Fibroblast of pulmonary artery (primary cell): ENCODE measurements around the gene CATSPER3.

Experiments
- DNase-seq: peaks from one replicate; pipeline ENCODE4 v3.0.0-alpha.2; 2010; ENCODE audit warnings: low read depth
- H3K4me3 ChIP-seq: replicated peaks from 2 replicates; pipeline ENCODE4 v1.5.1; 2011; ENCODE audit warnings: low read depth, mild to moderate bottlenecking, control low read depth, low read length, moderate library complexity
- TF ChIP-seq, protein P1 (sequence below): IDR thresholded peaks from 2 replicates; pipeline ENCODE4 v1.5.1; 2011; ENCODE audit warnings: mild to moderate bottlenecking, control low read depth, low read length, inconsistent platforms; ENCODE audit errors: missing control alignments

Gene CATSPER3

GRCh38 chr5:135024956-135025729 lies 57.4 kb downstream of the CATSPER3 start:
- TF ChIP-seq, protein P1, sequence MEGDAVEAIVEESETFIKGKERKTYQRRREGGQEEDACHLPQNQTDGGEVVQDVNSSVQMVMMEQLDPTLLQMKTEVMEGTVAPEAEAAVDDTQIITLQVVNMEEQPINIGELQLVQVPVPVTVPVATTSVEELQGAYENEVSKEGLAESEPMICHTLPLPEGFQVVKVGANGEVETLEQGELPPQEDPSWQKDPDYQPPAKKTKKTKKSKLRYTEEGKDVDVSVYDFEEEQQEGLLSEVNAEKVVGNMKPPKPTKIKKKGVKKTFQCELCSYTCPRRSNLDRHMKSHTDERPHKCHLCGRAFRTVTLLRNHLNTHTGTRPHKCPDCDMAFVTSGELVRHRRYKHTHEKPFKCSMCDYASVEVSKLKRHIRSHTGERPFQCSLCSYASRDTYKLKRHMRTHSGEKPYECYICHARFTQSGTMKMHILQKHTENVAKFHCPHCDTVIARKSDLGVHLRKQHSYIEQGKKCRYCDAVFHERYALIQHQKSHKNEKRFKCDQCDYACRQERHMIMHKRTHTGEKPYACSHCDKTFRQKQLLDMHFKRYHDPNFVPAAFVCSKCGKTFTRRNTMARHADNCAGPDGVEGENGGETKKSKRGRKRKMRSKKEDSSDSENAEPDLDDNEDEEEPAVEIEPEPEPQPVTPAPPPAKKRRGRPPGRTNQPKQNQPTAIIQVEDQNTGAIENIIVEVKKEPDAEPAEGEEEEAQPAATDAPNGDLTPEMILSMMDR, result no peak
- DNase-seq, result no peak
- no peak overlapping the region for H3K4me3 ChIP-seq

DNA sequence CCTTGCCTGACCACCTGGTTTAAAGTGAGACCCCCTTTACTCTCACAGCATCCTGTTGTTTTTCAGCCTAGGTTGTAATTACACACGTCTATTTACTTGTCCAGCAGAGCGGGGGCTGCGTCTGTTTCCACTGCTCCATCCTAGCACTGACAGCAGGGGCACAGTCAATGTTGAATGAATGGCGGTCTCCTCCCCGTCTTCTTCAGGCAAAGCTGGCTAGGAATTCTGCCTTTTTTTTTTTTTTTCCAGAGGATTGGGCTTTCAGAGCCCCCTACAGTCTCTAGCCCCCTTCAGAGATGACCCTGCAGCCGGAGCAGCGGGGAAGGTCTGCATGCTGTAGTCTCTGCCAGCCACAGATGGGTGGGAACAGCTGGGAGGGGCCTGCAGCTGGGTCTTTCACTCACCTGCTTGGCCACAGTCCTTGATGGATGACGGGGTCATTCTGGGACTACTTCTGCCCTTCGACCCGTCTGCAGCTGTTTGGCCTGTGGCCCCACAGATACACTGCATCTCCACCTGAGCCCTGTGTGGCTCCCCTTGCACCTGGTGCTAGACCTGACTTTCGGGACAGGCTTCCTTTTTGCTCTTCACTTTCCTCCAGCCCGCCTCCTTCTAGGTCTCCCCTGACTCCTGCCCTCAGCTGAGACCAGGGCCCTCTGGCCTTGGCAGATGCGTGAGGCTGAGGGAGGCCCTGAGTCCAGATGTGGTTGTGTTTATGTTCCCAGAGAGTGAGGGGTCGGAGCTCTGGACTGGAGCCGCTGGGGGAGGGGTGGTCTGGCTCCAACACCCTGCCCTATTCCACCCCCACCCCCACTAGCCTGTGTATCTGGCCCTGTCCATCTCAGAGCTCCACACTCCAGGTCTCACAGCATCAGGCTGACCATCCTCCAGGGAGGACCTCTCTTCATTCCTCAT lies 58.3 kb downstream of the CATSPER3 start:
- no peak overlapping the region for H3K4me3 ChIP-seq
- DNase-seq, result no peak
- TF ChIP-seq, protein P1, result no peak

- no peak overlapping the region for H3K4me3 ChIP-seq
- no peak for DNase-seq
- TF ChIP-seq, protein P1, result no peak
These were observed 59.0 kb downstream of the CATSPER3 start for GRCh38 chr5:135026645-135027265.

DNA sequence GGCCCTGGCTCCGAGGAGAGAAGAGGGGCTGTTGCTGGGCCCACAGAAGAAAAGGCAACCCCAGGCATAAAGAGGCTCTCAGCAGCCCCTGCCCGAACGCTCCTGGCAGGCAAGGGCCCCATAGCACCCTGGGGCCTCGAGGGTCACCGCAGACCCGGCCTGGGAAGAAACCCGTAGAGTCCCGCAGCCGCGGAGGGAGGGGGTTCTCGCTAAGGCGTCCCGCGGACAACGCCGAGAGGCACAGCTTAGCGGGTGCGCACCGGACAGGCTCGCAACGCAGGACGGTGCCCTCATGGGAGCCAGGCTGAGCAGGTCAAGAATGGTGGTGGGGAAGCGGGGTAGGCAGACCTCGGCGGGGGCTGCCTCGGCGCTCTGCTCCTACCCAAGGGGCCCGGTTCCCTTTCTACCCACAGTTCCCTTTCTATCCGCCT lies 59.6 kb downstream of the CATSPER3 start:
- TF ChIP-seq, protein P1, result no peak
- no peak overlapping the region for H3K4me3 ChIP-seq
- no peak for DNase-seq

DNA sequence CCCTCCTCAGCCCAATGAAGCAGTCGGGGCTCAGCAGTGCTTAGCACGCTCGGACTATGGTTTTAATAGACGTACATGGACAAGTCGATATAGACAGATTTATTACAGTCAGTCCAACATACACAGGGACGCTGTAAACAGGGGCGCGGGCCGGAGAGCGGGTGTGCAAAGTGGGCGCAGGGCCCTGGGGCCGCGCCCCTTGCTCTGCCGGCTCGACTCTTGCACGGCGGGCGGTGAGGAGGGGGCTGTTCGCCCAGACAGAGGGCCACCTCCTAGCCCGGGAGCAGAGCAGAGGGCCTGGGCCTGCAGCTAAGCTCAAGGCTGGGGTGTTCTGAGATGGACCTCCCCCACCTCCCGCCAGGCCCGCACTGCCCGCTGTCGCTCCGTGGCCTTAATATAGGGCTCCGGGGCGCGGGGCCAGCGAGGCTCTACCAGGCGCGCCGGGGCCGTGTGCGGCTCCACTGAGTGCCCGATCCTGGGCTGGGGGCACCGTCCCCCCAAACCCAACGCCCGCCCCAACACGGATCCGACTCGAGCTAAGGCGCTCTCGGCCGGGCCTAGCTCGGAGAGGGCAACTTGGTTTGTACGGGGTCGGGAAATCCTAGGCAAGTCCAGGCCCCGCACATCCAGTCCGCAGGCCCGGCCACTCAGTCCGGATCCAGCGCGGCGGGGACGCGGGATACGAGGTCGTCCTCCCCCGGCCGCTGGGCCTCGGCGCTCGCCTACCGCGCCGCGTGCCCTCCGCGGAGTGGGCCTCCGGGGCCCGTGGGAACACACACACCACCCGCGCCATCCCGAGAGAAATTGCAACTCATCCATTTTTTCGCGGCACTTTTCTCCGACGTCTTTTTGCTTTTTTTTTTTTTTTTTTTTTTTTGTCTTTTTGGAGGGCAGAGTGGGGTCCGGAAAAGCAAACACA lies 60.2 kb downstream of the CATSPER3 start:
- H3K4me3 ChIP-seq, result no peak overlapping the region
- no peak for DNase-seq
- TF ChIP-seq, protein P1, result no peak

GRCh38 chr5:135028791-135029476 lies 61.2 kb downstream of the CATSPER3 start:
- TF ChIP-seq, protein P1, result no peak
- DNase-seq, result peak; percentile 2
- no peak overlapping the region for H3K4me3 ChIP-seq
